A549 (cell line): ENCODE results near the gene BMPER. TPM values are rescaled to one million over a fixed set of nuclear protein-coding genes. Genes with fewer than 3 reads are reported as not detected.

ENCODE experiments used
- ATAC-seq, 2 experiments: fragments of 200-7000 bp in 1 of 2; fragments of >200 bp in 1 of 2; cut with Nextera tagmentation in 1 of 2; cut with Tn5 transposase in 1 of 2; 3 replicates each; pipeline versions ENCODE4 v1.8.0 to v1.9.1; 2018 to 2020; ENCODE audit warnings: mild to moderate bottlenecking in 1 of 2, moderate library complexity in 1 of 2
- CTCF ChIA-PET: fragments of 300-600 bp; sonication (Branson Sonifier 250); formaldehyde crosslinking; extraction: SDS; loops from one replicate; lab custom pipeline; 2021; ENCODE audit warnings: antibody characterized with exemption, inconsistent platforms; lab: Yijun Ruan, JAX
- POLR2A ChIA-PET: fragments of 350-600 bp; formaldehyde crosslinking; extraction: SDS; loops from one replicate; lab custom pipeline; 2021; ENCODE audit warnings: antibody characterized with exemption, inconsistent platforms; lab: Yijun Ruan, JAX
- DNase-seq, 2 experiments: peaks; one replicate each; pipeline versions ENCODE4 v3.0.0 to v3.0.0-alpha.2; 2011 to 2016; ENCODE audit warnings: low read depth in 1 of 2, low spot score in 1 of 2
- FAIRE-seq: peaks from 2 replicates; lab custom pipeline; 2011; peaks lifted over from hg19 to GRCh38; lab: Jason Lieb, UNC
- H3K27ac ChIP-seq, 2 experiments: fragments of >200 bp; sonication (Bioruptor Twin); formaldehyde crosslinking; 3 replicates each; pipeline ENCODE4 v1.5.1; 2016 to 2017
- H3K4me1 ChIP-seq: fragments of >200 bp; sonication (Bioruptor Twin); formaldehyde crosslinking; 3 replicates; pipeline ENCODE4 v1.6.1; 2016
- H3K4me2 ChIP-seq: fragments of >200 bp; sonication (Bioruptor Twin); formaldehyde crosslinking; 3 replicates; pipeline ENCODE4 v1.6.1; 2016
- H3K4me3 ChIP-seq: fragments of >200 bp; sonication (Bioruptor Twin); formaldehyde crosslinking; 3 replicates; pipeline ENCODE4 v1.5.1; 2016
- H3K9me3 ChIP-seq: fragments of >200 bp; sonication (Bioruptor Twin); formaldehyde crosslinking; 3 replicates; pipeline ENCODE4 v1.6.1; 2016
- ATOH8 ChIP-seq: fragments of 250-450 bp; sonication (Bioruptor Pico); IDR thresholded peaks from 2 replicates; pipeline ENCODE4 v1.5.0; 2020; ENCODE audit warnings: low read depth, mild to moderate bottlenecking, moderate library complexity
- BHLHE40 ChIP-seq: IDR thresholded peaks from 2 replicates; pipeline ENCODE4 v1.6.1; 2012; ENCODE audit warnings: low read depth, low read length, inconsistent platforms
- CEBPB ChIP-seq, 2 experiments: fragments of >200 bp in 1 of 2; sonication (Bioruptor Twin) in 1 of 2; formaldehyde crosslinking in 1 of 2; IDR thresholded peaks; 2 replicates each; pipeline ENCODE4 v1.6.1; 2012 to 2016
- CHD4 ChIP-seq: fragments of 200-600 bp; sonication (generic); IDR thresholded peaks from 2 replicates; pipeline ENCODE4 v1.6.1; 2016; ENCODE audit warnings: antibody characterized with exemption, mild to moderate bottlenecking, borderline replicate concordance
- EHMT2 ChIP-seq: fragments of 200-600 bp; sonication (generic); IDR thresholded peaks from 2 replicates; pipeline ENCODE4 v1.6.1; 2016; ENCODE audit warnings: antibody characterized with exemption, low read depth, mild to moderate bottlenecking, moderate library complexity
- GATA3 ChIP-seq: IDR thresholded peaks from 2 replicates; pipeline ENCODE4 v1.6.1; 2012; ENCODE audit warnings: borderline replicate concordance
- HEYL ChIP-seq: fragments of 250-450 bp; sonication (Bioruptor Pico); IDR thresholded peaks from 2 replicates; pipeline ENCODE4 v1.8.0; 2021; ENCODE audit warnings: mild to moderate bottlenecking, moderate library complexity
- HMGXB4 ChIP-seq: fragments of 250-450 bp; sonication (Bioruptor Pico); IDR thresholded peaks from 2 replicates; pipeline ENCODE4 v1.5.0; 2021; ENCODE audit warnings: mild to moderate bottlenecking, moderate library complexity, borderline replicate concordance
- JUN ChIP-seq, 2 experiments: fragments of >200 bp; sonication (Bioruptor Twin); formaldehyde crosslinking; IDR thresholded peaks; 2 replicates in 1 of 2; 3 replicates in 1 of 2; pipeline ENCODE4 v1.6.1; 2016 to 2017
- MAFK ChIP-seq: fragments of 450-650 bp; IDR thresholded peaks from 2 replicates; pipeline ENCODE4 v1.6.1; 2014; ENCODE audit not compliant: partially characterized antibody
- NFE2L2 ChIP-seq: fragments of 150-350 bp; conservative IDR thresholded peaks from 2 replicates; pipeline ENCODE4 v1.6.1; 2014; ENCODE audit warnings: low read length
- PHF8 ChIP-seq: fragments of 200-600 bp; sonication (generic); IDR thresholded peaks from 2 replicates; pipeline ENCODE4 v1.6.1; 2016; ENCODE audit warnings: low read depth, mild to moderate bottlenecking, antibody characterized with exemption, moderate library complexity, borderline replicate concordance
- RCOR1 ChIP-seq: fragments of 150-350 bp; IDR thresholded peaks from 2 replicates; pipeline ENCODE4 v1.6.1; 2014; ENCODE audit warnings: antibody characterized with exemption, low read length, low read depth
- REST ChIP-seq: fragments of 200-600 bp; sonication (generic); IDR thresholded peaks from 2 replicates; pipeline ENCODE4 v1.6.1; 2016; ENCODE audit warnings: antibody characterized with exemption, mild to moderate bottlenecking, moderate library complexity
- RNF2 ChIP-seq: fragments of 200-600 bp; sonication (generic); IDR thresholded peaks from 2 replicates; pipeline ENCODE4 v1.6.1; 2016; ENCODE audit warnings: low read depth, mild to moderate bottlenecking, antibody characterized with exemption, moderate library complexity, borderline replicate concordance
- SMC3 ChIP-seq: fragments of >200 bp; sonication (Bioruptor Twin); formaldehyde crosslinking; IDR thresholded peaks from 3 replicates; pipeline ENCODE4 v1.6.1; 2018; ENCODE audit warnings: inconsistent platforms
- TFCP2L1 ChIP-seq: fragments of 250-450 bp; sonication (Bioruptor Pico); IDR thresholded peaks from 2 replicates; pipeline ENCODE4 v1.5.0; 2021; ENCODE audit warnings: mild to moderate bottlenecking
- TP53 ChIP-seq: fragments of 250-450 bp; sonication (Bioruptor Pico); IDR thresholded peaks from 2 replicates; pipeline ENCODE4 v1.5.0; 2021; ENCODE audit warnings: mild to moderate bottlenecking, moderate library complexity
- ZC3H11A ChIP-seq: fragments of 450-650 bp; IDR thresholded peaks from 2 replicates; pipeline ENCODE4 v1.6.1; 2014; ENCODE audit warnings: antibody characterized with exemption, mild to moderate bottlenecking
- WGBS: methylation state at CpG from one replicate; pipeline ENCODE4 v1.1.6; 2017; ENCODE audit errors: missing lambda C conversion rate; 5-methylcytosine and 5-hydroxymethylcytosine counted together
- polyA minus RNA-seq: library from RNA; depleted of rRNA, polyadenylated mRNA; stranded (reverse); fragments of >200 nt; gene quantifications from 2 replicates; pipeline ENCODE4 v1.2.3, GENCODE V29; 2011; rRNA and poly(A)+ RNA removed
- polyA plus RNA-seq, 4 experiments: library from polyadenylated mRNA; depleted of rRNA in 3 of 4; stranded (reverse); fragments of >200 nt; fragmentation: RNase III in 1 of 4; extraction: RNeasy Plus Mini Kit Qiagen cat#74134 plus additional on column Dnase treatment in 1 of 4; gene quantifications; 2 replicates in 3 of 4; 3 replicates in 1 of 4; pipeline ENCODE4 v1.2.3, GENCODE V29; 2011 to 2017
- TF ChIP-seq, protein P1 (sequence below): fragments of 450-650 bp; IDR thresholded peaks from 2 replicates; pipeline ENCODE4 v1.6.1; 2014; ENCODE audit warnings: antibody characterized with exemption
- TF ChIP-seq, protein P2 (sequence below): fragments of >200 bp; sonication (Bioruptor Twin); formaldehyde crosslinking; IDR thresholded peaks from 2 replicates; pipeline ENCODE4 v1.6.1; 2016

The BMPER gene
- polyA plus RNA-seq (2011; rRNA removed), result 5.0 and 5.6 TPM in 2 replicates
- polyA plus RNA-seq (2012; cell fraction: cytosol; rRNA removed), result 2.4 and 3.5 TPM in 2 replicates
- 7.4 and 8.2 TPM in 2 replicates for polyA plus RNA-seq (2012; cell fraction: nucleus; rRNA removed)
- 5.8 to 8.9 TPM (median 7.1 TPM) in 3 replicates for polyA plus RNA-seq (2017; fragmentation: RNase III; extraction: RNeasy Plus Mini Kit Qiagen cat#74134 plus additional on column Dnase treatment)
- polyA minus RNA-seq, result 5.5 and 8.0 TPM in 2 replicates

- peak within 1 kb of the TSS; percentile 87 to 95 for H3K27ac ChIP-seq
- WGBS, result 11% methylated on average over 16 of the region's 47 CpGs
- ChIA-PET CTCF (interaction anchor here (0.6 to 6.2 kb wide), 15 partner anchors 10 to 670 kb away, joined by 3 to 53 read pairs (median 5); no protein-coding TSS in a partner anchor), POLR2A (interaction anchor here (0.6 to 1.4 kb wide), 6 partner anchors 51 to 654 kb away, joined by 3 to 4 read pairs (median 3); no protein-coding TSS in a partner anchor)
- H3K4me3 ChIP-seq, result peak within 1 kb of the TSS; percentile 67
- TF ChIP-seq GATA3 (no peak), CHD4 (no peak), RNF2 (no peak), HMGXB4 (CRISPR knock-in tag) (no peak), BHLHE40 (no peak), SMC3 (no peak), RCOR1 (no peak), REST (no peak), PHF8 (no peak), MAFK (no peak), TP53 (CRISPR knock-in tag) (no peak), ZC3H11A (no peak), NFE2L2 (no peak), ATOH8 (CRISPR knock-in tag) (no peak), TFCP2L1 (CRISPR knock-in tag) (no peak), EHMT2 (no peak)
- TF ChIP-seq, protein P1, sequence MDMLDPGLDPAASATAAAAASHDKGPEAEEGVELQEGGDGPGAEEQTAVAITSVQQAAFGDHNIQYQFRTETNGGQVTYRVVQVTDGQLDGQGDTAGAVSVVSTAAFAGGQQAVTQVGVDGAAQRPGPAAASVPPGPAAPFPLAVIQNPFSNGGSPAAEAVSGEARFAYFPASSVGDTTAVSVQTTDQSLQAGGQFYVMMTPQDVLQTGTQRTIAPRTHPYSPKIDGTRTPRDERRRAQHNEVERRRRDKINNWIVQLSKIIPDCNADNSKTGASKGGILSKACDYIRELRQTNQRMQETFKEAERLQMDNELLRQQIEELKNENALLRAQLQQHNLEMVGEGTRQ, result no peak
- ATAC-seq (peak; percentile 65 to 71), DNase-seq (peak; percentile 43 to 47), FAIRE-seq (no peak)
- peaks cover 27% of the 10 kb centered on the region; the same call in 2 of the 3 replicates for H3K4me1 ChIP-seq
- peak within 1 kb of the TSS; percentile 80 for H3K4me2 ChIP-seq
- H3K9me3 ChIP-seq, result no peaks in the 10 kb centered on the region
These were observed at the start of gene BMPER for GRCh38 chr7:33905389-33906032. Gene BMPER (plus strand): TSS chr7:33905539. CDS start chr7:33905614, 75 bp downstream.

DNA sequence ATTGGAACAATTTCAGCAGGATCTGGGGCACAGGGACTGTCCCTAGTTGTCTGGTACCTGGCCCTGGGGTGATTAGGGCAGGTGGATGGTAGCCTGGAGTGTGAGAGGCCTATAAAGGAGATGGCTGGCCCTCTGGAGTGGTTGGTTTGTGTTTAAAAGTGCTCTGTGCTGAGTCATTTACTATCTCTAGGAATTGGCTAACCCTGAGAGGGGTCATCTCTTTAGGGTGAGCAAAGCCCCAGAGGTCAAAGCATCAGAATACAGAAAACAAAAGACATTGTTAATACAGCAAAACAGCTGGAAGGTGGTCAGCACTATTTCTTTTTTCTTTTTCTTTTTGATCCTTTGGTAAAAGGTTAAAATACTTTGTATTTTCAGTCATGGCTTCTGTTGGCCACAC lies 43.4 kb upstream of the BMPER start:
- Histone ChIP-seq H3K27ac (no peak overlapping the region), H3K4me2 (no peak overlapping the region), H3K4me1 (no peaks in the 10 kb centered on the region), H3K4me3 (no peak overlapping the region)
- ATAC-seq (no peak), DNase-seq (no peak), FAIRE-seq (no peak)
- ChIA-PET POLR2A (no interaction called here), CTCF (interaction anchor here (0.9 to 1.2 kb wide), 2 partner anchors 13 to 33 kb away, joined by 3 read pairs; no protein-coding TSS in a partner anchor)
- TF ChIP-seq HEYL (CRISPR knock-in tag) (no peak), CEBPB (IDR thresholded peaks at IDR 0.05) (no peak), RCOR1 (no peak), JUN (IDR thresholded peaks at IDR 0.05) (no peak)
- TF ChIP-seq, protein P2, sequence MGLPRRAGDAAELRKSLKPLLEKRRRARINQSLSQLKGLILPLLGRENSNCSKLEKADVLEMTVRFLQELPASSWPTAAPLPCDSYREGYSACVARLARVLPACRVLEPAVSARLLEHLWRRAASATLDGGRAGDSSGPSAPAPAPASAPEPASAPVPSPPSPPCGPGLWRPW, result no peak
- TF ChIP-seq, protein P1, result no peak
- TF ChIP-seq, all 56 proteins: peak for 0
- no peaks in the 10 kb centered on the region for H3K9me3 ChIP-seq
